Hepatocyte (in vitro differentiated cells): Measurements from ENCODE around the gene ZSCAN26. TPM values are rescaled to one million over a fixed set of nuclear protein-coding genes. Genes with fewer than 3 reads are reported as not detected.
A peak's percentile ranks its signal among the peaks of the same experiment; 100 is the strongest.

ENCODE experiments used
- DNase-seq: peaks from one replicate; pipeline ENCODE4 v3.0.0-alpha.2; 2016; ENCODE audit warnings: low spot score
- H2AFZ ChIP-seq: fragments of 200-600 bp; sonication (generic); 2 replicates; pipeline ENCODE4 v1.6.0; 2016; ENCODE audit warnings: antibody characterized with exemption, mild to moderate bottlenecking
- H3K27ac ChIP-seq: fragments of 200-600 bp; sonication (generic); 2 replicates; pipeline ENCODE4 v1.5.1; 2016; ENCODE audit warnings: mild to moderate bottlenecking
- H3K27me3 ChIP-seq: fragments of 200-600 bp; sonication (generic); 2 replicates; pipeline ENCODE4 v1.6.1; 2016
- H3K36me3 ChIP-seq: fragments of 200-600 bp; sonication (generic); replicated peaks from 2 replicates; pipeline ENCODE4 v1.5.1; 2016; ENCODE audit warnings: low read depth; ENCODE audit not compliant: insufficient read depth
- H3K4me1 ChIP-seq: fragments of 200-600 bp; sonication (generic); 2 replicates; pipeline ENCODE4 v1.5.1; 2016; ENCODE audit warnings: mild to moderate bottlenecking, moderate library complexity; ENCODE audit not compliant: insufficient read depth
- H3K4me2 ChIP-seq: fragments of 200-600 bp; sonication (generic); 2 replicates; pipeline ENCODE4 v1.6.0; 2016
- H3K4me3 ChIP-seq: fragments of 200-600 bp; sonication (generic); 2 replicates; pipeline ENCODE4 v1.5.1; 2016; ENCODE audit warnings: mild to moderate bottlenecking
- H3K79me2 ChIP-seq: fragments of 200-600 bp; sonication (generic); 2 replicates; pipeline ENCODE4 v1.6.0; 2017; ENCODE audit warnings: mild to moderate bottlenecking
- H3K9me2 ChIP-seq: fragments of 200-600 bp; sonication (generic); replicated peaks from 2 replicates; pipeline ENCODE4 v1.6.0; 2017; ENCODE audit warnings: mild to moderate bottlenecking; ENCODE audit not compliant: insufficient read depth
- H3K9me3 ChIP-seq: fragments of 200-600 bp; sonication (generic); 2 replicates; pipeline ENCODE4 v1.5.1; 2016; ENCODE audit warnings: low read depth, mild to moderate bottlenecking
- H4K20me1 ChIP-seq: fragments of 200-600 bp; sonication (generic); 2 replicates; pipeline ENCODE4 v1.6.0; 2016; ENCODE audit warnings: mild to moderate bottlenecking; ENCODE audit not compliant: insufficient read depth, poor library complexity, severe bottlenecking
- EZH2 ChIP-seq: fragments of 200-600 bp; sonication (generic); IDR thresholded peaks from 2 replicates; pipeline ENCODE4 v1.6.1; 2016; ENCODE audit warnings: antibody characterized with exemption, mild to moderate bottlenecking, borderline replicate concordance
- EZH2phosphoT487 ChIP-seq: fragments of 200-600 bp; sonication (generic); IDR thresholded peaks from one replicate; pipeline ENCODE4 v1.6.1; 2018; ENCODE audit warnings: antibody characterized with exemption, mild to moderate bottlenecking, low read depth, moderate library complexity; ENCODE audit not compliant: unreplicated experiment, severe bottlenecking
- WGBS: methylation state at CpG from one replicate; pipeline ENCODE4 v1.1.6; 2016; ENCODE audit warnings: low lambda C conversion rate; ENCODE audit errors: missing lambda C conversion rate; 5-methylcytosine and 5-hydroxymethylcytosine counted together
- polyA plus RNA-seq: library from polyadenylated mRNA; unstranded; fragments of >200 nt; fragmentation: Nextera tagmentation; extraction: Ambion mirVana; gene quantifications from 2 replicates; pipeline ENCODE4 v1.2.1, GENCODE V29; 2016
- total RNA-seq: library from RNA; depleted of rRNA; stranded (reverse); fragments of >200 nt; gene quantifications from 2 replicates; pipeline ENCODE4 v1.2.3, GENCODE V29; 2014
- TF ChIP-seq, protein P1 (sequence below): fragments of 200-600 bp; sonication (generic); IDR thresholded peaks from 2 replicates; pipeline ENCODE4 v1.5.1; 2016; ENCODE audit warnings: antibody characterized with exemption, mild to moderate bottlenecking; ENCODE audit not compliant: poor library complexity

ZSCAN26 gene
- total and polyA plus RNA-seq, 2 experiments from 2014 or later, result 7.8 to 14.7 TPM

DNA sequence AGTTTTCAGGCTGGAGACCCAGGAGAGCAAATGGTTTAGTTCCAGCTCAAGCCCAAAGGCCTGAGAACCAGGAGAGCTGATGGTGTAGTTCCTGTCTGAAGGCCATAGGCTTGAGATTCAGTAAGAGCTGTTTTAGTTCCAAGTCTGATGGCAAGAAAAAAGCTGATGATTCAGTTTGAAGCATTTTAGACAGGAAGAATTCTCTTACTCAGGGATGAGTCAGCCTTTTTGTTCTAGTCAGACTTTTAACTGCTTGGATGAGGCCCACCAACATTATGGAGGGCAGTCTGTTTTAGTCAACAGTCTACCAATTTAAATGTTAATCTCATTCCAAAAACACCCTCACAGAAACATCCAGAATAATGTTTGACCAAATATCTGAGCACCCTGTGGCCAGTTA lies 2.5 kb downstream of the ZSCAN26 start:
- Histone ChIP-seq H3K36me3 (no peaks in the 10 kb centered on the region), H3K9me3 (no peaks in the 10 kb centered on the region), H3K9me2 (no peaks in the 10 kb centered on the region), H4K20me1 (no peaks in the 10 kb centered on the region), H3K4me1 (peaks cover 6% of the 10 kb centered on the region), H3K4me3 (no peak overlapping the region), H3K27ac (no peak overlapping the region), H3K4me2 (no peak overlapping the region), H2AFZ (no peak overlapping the region), H3K27me3 (no peaks in the 10 kb centered on the region), H3K79me2 (peaks cover 34% of the 10 kb centered on the region)
- TF ChIP-seq, protein P1, sequence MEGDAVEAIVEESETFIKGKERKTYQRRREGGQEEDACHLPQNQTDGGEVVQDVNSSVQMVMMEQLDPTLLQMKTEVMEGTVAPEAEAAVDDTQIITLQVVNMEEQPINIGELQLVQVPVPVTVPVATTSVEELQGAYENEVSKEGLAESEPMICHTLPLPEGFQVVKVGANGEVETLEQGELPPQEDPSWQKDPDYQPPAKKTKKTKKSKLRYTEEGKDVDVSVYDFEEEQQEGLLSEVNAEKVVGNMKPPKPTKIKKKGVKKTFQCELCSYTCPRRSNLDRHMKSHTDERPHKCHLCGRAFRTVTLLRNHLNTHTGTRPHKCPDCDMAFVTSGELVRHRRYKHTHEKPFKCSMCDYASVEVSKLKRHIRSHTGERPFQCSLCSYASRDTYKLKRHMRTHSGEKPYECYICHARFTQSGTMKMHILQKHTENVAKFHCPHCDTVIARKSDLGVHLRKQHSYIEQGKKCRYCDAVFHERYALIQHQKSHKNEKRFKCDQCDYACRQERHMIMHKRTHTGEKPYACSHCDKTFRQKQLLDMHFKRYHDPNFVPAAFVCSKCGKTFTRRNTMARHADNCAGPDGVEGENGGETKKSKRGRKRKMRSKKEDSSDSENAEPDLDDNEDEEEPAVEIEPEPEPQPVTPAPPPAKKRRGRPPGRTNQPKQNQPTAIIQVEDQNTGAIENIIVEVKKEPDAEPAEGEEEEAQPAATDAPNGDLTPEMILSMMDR, result no peak
- no peak for TF ChIP-seq EZH2phosphoT487
- no peak for TF ChIP-seq EZH2
- DNase-seq, result peak; percentile 10

DNA sequence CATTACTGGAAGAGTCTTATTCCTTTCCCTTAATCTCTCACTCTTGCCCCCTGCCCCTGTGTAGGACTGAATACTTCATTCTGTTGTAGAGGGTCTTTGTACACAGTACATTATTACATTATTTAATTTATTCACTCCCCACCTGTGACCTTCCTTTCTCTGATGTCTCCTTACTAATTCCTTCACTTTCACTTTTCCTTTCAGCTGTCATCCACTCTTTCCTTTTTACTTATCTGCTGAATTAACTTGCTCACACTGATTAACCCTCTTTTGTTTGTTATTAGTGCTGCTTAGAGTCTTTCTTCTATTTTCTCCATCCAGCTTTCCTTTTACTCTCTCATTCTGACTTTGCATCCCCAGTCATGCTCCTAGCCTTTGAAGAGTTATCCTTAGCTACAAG lies 7.9 kb downstream of the ZSCAN26 start:
- no peak overlapping the region for H3K4me2 ChIP-seq
- H3K79me2 ChIP-seq, result peaks cover 9% of the 10 kb centered on the region
- H3K4me3 ChIP-seq, result no peak overlapping the region
- H3K27me3 ChIP-seq, result no peaks in the 10 kb centered on the region
- no peak overlapping the region for H2AFZ ChIP-seq
- H3K36me3 ChIP-seq, result no peaks in the 10 kb centered on the region
- no peaks in the 10 kb centered on the region for H3K4me1 ChIP-seq
- H3K27ac ChIP-seq, result no peak overlapping the region
- no peaks in the 10 kb centered on the region for H3K9me3 ChIP-seq
- TF ChIP-seq EZH2phosphoT487 (no peak), EZH2 (no peak)
- TF ChIP-seq, protein P1, result no peak
- DNase-seq, result no peak
- H3K9me2 ChIP-seq, result no peaks in the 10 kb centered on the region
- H4K20me1 ChIP-seq, result no peaks in the 10 kb centered on the region

DNA sequence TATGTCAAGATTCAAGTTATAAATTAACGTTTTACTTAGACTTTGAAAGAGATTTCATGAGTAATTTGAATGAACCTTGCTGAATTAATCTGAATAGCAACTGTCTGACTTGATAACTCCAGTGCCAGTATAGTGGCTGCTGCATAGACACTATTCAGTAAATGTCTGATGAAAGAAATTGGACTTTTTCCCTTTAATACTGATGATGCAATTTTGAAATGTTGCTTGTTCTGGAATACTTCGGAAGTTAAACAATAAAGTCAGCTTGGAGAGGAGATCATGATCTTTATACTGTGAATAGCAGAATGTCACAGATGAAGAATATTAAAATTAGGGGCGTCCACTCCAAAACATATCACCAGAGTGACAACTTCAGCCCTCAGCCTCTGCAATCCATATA lies 10.8 kb downstream of the ZSCAN26 start:
- H3K36me3 ChIP-seq, result no peaks in the 10 kb centered on the region
- H3K9me2 ChIP-seq, result no peaks in the 10 kb centered on the region
- no peaks in the 10 kb centered on the region for H3K27me3 ChIP-seq
- peaks cover 5% of the 10 kb centered on the region for H3K4me1 ChIP-seq
- WGBS, result 85% methylated on average over 3 of the region's 3 CpGs
- H3K4me2 ChIP-seq, result no peak overlapping the region
- peaks cover 10% of the 10 kb centered on the region for H3K79me2 ChIP-seq
- H2AFZ ChIP-seq, result no peak overlapping the region
- no peak overlapping the region for H3K4me3 ChIP-seq
- H3K9me3 ChIP-seq, result no peaks in the 10 kb centered on the region
- no peak for DNase-seq
- TF ChIP-seq, protein P1, result no peak
- TF ChIP-seq EZH2 (no peak), EZH2phosphoT487 (no peak)
- H4K20me1 ChIP-seq, result no peaks in the 10 kb centered on the region
- no peak overlapping the region for H3K27ac ChIP-seq
